ENCODE data around the gene SLC25A48. TPM values are rescaled to one million over a fixed set of nuclear protein-coding genes. Genes with fewer than 3 reads are reported as not detected.

Gene SLC25A48
- total and polyA plus RNA-seq, 2 of the 4 experiments (the other 2 are of a cell fraction), result not detected

DNA sequence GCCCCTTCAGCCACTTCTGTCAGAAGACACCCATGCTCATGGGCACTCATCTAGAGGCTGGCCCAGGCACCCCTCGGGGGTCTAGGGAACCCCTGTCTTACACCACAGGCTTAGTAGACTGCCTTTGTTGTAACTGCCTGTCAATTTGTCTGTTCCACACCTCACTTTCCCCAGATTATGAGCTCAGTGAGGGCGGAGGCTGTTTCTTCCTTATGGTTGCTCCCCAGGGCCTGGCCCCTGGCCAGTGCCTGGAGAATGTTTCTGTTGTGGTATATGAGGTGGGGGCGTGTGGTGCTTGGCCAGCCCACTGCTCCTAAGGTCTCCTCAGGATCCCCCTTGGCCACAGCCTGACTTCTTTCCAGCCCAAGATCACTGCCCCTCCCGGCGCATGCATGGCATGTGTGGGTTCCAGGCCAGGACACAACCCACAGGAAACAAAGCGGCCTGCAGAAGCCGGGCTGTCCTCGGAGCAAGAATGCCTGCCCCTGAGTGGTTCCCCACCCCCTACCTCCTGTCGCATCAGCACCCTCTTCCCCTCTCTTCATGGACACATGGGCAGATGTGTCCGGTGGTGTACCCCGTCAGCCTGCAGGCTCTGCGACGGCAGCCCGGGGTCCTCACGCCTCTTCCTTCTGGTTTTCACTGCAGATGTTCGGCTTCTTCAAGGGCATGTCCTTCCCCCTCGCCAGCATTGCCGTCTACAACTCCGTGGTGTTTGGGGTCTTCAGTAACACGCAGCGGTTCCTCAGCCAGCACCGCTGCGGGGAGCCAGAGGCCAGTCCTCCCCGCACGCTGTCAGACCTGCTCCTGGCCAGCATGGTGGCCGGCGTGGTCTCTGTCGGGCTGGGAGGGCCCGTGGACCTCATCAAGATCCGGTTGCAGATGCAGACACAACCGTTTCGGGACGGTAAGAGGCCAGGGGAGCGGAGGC is 17.7 kb downstream of the SLC25A48 start:
- TF ChIP-seq BHLHE40 (IDR thresholded peaks at IDR 0.05; ENCODE audit: low read depth, low read length) (no peak), MAZ (IDR thresholded peaks at IDR 0.05; ENCODE audit: borderline replicate concordance, low read depth, low read length) (no peak), FOS (IDR thresholded peaks at IDR 0.05; ENCODE audit: low read depth, low read length) (no peak)
- TF ChIP-seq, protein P1, sequence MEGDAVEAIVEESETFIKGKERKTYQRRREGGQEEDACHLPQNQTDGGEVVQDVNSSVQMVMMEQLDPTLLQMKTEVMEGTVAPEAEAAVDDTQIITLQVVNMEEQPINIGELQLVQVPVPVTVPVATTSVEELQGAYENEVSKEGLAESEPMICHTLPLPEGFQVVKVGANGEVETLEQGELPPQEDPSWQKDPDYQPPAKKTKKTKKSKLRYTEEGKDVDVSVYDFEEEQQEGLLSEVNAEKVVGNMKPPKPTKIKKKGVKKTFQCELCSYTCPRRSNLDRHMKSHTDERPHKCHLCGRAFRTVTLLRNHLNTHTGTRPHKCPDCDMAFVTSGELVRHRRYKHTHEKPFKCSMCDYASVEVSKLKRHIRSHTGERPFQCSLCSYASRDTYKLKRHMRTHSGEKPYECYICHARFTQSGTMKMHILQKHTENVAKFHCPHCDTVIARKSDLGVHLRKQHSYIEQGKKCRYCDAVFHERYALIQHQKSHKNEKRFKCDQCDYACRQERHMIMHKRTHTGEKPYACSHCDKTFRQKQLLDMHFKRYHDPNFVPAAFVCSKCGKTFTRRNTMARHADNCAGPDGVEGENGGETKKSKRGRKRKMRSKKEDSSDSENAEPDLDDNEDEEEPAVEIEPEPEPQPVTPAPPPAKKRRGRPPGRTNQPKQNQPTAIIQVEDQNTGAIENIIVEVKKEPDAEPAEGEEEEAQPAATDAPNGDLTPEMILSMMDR (conservative IDR thresholded peaks at IDR 0.05; ENCODE audit: low read depth, low read length), result no peak
- Histone ChIP-seq H3K27me3 (ENCODE audit: control insufficient read depth, insufficient read depth, low read length) (no peaks in the 10 kb centered on the region; the same call in 1 of the 2 replicates), H3K79me1 (ENCODE audit: low read depth in 1 of 2, low read length in 2 of 2) (no peaks in the 10 kb centered on the region), H3K9me3 (ENCODE audit: control insufficient read depth, insufficient read depth, low read length) (no peaks in the 10 kb centered on the region), H3K18ac (ENCODE audit: low read depth, low read length) (no peak overlapping the region), H3K4ac (ENCODE audit: low read depth, low read length) (no peak overlapping the region), H2AFZ (replicated peaks; ENCODE audit: low read length, poor library complexity) (no peak overlapping the region), H3K4me2 (ENCODE audit: low read depth, low read length) (no peak overlapping the region), H3K36me3 (ENCODE audit: control insufficient read depth, insufficient read depth, low read length) (no peaks in the 10 kb centered on the region), H3K9ac (ENCODE audit: low read depth, low read length) (no peak overlapping the region), H3K56ac (ENCODE audit: extremely low read depth, insufficient read depth, low read length) (no peak overlapping the region), H3K14ac (replicated peaks; ENCODE audit: low read depth, low read length) (no peak overlapping the region), H3K4me3 (ENCODE audit: insufficient read depth, low read depth, low read length) (no peak overlapping the region), H2BK120ac (ENCODE audit: low read depth, low read length) (no peak overlapping the region), H2BK20ac (ENCODE audit: low read depth, low read length) (no peak overlapping the region), H4K8ac (ENCODE audit: low read depth in 2 of 2, low read length in 2 of 2) (no peak overlapping the region), H2BK15ac (ENCODE audit: low read depth, low read length) (no peak overlapping the region), H3K23ac (ENCODE audit: low read depth, low read length) (no peak overlapping the region), H2BK5ac (ENCODE audit: low read depth, low read length, poor library complexity, severe bottlenecking) (no peak overlapping the region), H4K20me1 (ENCODE audit: insufficient read depth, low read length) (no peaks in the 10 kb centered on the region), H3K9me1 (ENCODE audit: insufficient read depth, low read length) (no peaks in the 10 kb centered on the region), H2AK5ac (ENCODE audit: low read depth, low read length) (no peak overlapping the region), H3K4me1 (ENCODE audit: control insufficient read depth, insufficient read depth, low read length) (no peaks in the 10 kb centered on the region), H4K91ac (ENCODE audit: insufficient read depth, low read depth, low read length) (no peak overlapping the region), H3K27ac (ENCODE audit: insufficient read depth, low read length) (no peak overlapping the region), H4K5ac (ENCODE audit: low read depth, low read length) (no peak overlapping the region), H2AK9ac (replicated peaks; ENCODE audit: low read depth, low read length, poor library complexity) (no peak overlapping the region)
- dilution Hi-C loops (cut with HindIII; ENCODE audit: low sequenced_read_pairs, unreplicated experiment), result no loop called here
- in situ Hi-C loops (cut with MboI; ENCODE audit: low sequenced_read_pairs), result no loop called here
- intact Hi-C loops (cut with micrococcal nuclease), result no loop called here
- ChIA-PET POLR2A (ENCODE audit: unreplicated experiment) (no interaction called here), CTCF (no interaction called here)
- DNase-seq (no peak), ATAC-seq (ENCODE audit: low read depth) (no peak)
- BruUV-seq (replicated peaks), result no TSS peak
- WGBS, 2 experiments (ENCODE audit: extremely low coverage in 2 of 2, insufficient read length in 1 of 2), result 79% methylated on average over 20 of the region's 34 CpGs; no CpG with 5 or more reads in 1 of the 2 experiments
